ENCODE measurements around the gene ZMAT3.

ZMAT3 gene

GRCh38 chr3:179020112-179020511, 51.5 kb downstream of the ZMAT3 start:
- DNase-seq, result no peak

DNA sequence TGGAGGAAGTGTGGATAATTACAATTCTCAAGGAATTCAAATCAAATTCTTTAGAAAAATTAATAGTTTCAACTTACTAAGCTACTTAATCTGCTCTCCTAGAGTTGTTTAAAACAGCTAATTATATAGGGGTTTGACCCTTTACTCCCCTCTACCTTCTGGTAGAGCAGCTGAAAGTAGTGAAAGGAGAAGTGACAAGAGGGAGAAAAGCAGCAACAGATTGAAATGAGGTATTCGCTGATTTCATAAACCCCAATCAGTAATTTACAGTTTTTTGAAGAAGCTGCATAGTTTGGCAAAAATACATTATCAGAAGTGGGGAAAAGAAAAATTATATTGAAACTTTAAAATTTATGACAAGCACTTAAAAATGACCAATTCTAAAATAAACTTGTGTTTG, 52.8 kb downstream of the ZMAT3 start:
- DNase-seq, result no peak

- DNase-seq, result no peak
These were observed 54.5 kb downstream of the ZMAT3 start for GRCh38 chr3:179016979-179017670.

- peak; percentile 12 to 64 for DNase-seq
These were observed 56.0 kb downstream of the ZMAT3 start for GRCh38 chr3:179015551-179016020.

DNA sequence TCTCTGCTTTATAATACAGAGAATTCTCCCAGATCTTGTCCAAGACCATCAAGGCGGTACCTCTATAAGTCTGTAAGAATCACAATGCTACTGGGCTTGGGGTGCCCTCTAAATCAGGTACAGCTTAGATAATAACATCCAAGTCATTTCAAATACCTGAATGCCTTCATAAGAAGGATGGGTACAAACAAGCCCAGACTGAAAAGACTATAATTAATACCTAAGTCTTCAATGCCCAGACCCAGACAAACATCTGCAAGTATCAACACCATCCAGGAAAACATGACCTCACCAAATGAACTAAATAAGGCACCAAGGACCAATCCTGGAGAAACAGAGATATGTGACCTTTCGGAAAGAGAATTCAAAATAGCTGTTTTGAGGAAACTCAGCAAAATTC, 65.9 kb downstream of the ZMAT3 start:
- DNase-seq, result no peak

DNA sequence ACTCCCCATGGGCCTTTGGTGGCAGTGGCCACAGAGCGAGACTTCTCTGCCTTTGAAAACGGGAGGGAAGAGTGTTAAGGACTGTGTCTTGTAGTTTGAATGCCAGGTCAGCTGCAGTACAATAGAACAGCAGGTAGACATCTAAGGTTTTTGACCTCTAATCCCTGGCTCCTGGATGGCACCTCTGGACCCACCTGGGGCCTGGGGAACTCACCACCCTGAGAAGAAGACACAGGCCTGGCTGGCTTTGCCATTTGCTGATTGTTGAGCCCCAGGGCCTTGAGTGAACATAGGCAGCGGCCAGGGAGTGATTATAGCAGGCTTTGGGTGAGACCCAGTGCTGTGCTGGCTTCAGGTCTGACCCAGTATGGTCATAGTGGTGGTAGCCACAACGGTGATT, 66.4 kb downstream of the ZMAT3 start:
- DNase-seq, result no peak

GRCh38 chr3:179000659-179001058, 71.0 kb downstream of the ZMAT3 start:
- no peak for DNase-seq

DNA sequence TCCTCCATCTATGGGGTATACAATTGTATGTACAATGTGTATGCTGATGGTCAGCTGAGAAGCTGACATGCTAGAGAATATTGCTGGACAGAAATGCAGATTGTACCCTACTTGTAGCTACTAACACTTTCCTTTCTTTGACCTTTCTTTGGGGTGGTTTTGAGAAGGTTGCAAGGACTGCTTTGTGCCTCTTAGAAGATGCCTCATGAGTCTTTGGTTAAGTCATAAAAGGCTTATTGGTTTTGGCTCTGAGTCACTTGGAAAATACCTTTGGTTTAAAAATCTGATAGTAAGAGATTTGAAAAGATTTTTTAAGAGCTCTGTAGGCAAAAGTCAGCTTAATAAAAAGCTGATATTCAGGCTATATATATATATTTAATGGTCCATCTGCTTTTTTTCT, 71.5 kb downstream of the ZMAT3 start:
- DNase-seq, result no peak

GRCh38 chr3:178996399-178996798, 75.2 kb downstream of the ZMAT3 start:
- no peak for DNase-seq

- no peak for DNase-seq
These were observed 81.3 kb downstream of the ZMAT3 start for GRCh38 chr3:178990293-178990692.

GRCh38 chr3:178989821-178990220, 81.8 kb downstream of the ZMAT3 start:
- no peak for DNase-seq

GRCh38 chr3:178987745-178988144, 83.9 kb downstream of the ZMAT3 start:
- DNase-seq, result no peak

GRCh38 chr3:178986456-178986855, 85.2 kb downstream of the ZMAT3 start:
- DNase-seq, result no peak

- no peak for DNase-seq
These were observed 89.5 kb downstream of the ZMAT3 start for GRCh38 chr3:178982137-178982536.

DNA sequence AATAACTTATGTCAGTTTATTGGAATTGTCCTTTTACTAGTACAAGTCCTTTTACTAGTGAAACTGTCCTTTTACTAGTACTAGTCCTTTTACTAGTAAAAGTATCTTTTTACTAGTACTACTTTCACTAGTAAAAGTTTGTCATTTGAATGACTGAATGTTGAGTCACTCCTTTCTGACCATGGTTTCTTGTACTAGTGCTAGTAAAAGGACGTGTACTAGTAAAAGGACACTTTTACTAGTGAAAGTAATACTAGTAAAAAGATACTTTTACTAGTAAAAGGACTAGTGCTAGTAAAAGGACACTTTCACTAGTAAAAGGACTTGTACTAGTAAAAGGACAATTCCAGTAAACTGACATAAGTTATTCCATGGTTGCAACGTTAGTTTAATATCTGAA, 96.3 kb downstream of the ZMAT3 start:
- DNase-seq, result no peak

- DNase-seq, result no peak
These were observed 100.0 kb downstream of the ZMAT3 start for GRCh38 chr3:178971614-178972013.

DNA sequence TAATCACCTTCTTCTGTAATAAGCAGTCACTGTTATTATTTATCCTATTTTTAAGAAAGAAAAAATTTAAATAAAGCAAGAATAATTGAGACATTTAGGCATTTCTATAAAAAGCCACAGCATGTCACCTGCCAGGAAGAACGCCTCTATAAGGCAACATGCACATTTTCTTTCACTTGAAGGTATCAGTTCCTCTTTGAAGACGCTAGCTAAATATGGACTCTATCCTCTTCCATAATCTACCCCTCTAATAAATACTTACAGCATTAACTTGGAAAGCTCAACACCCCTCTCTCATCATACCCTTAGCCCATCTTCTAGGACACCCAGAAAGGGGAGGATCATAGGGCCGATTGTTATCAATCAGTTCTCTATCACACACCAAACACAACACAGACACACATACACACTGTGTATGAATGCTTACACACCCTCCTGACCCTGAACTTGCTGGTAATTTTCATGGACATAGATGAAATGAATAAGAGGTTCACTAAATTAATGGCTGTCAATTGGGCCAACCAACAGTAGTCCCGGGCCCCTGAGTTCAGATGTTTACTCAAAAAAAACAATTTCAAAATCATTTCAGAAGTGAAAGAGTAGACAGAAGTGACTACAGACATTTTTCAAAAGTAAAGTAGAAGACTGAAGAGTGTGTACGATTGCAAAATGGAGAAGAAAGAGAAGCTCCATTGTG, 102.5 kb downstream of the ZMAT3 start:
- DNase-seq, result no peak
